IMR-90 (cell line): ENCODE results near the gene ROCK1.

ENCODE experiments used
- MXI1 ChIP-seq: IDR thresholded peaks from 2 replicates; pipeline ENCODE4 v1.6.1; 2012; ENCODE audit warnings: low read depth, mild to moderate bottlenecking, low read length, moderate library complexity, borderline replicate concordance
- TF ChIP-seq, protein P1 (sequence below): conservative IDR thresholded peaks from 2 replicates; pipeline ENCODE4 v1.5.1; 2012; ENCODE audit warnings: mild to moderate bottlenecking, low read depth, low read length, improper control_type of control experiment

DNA sequence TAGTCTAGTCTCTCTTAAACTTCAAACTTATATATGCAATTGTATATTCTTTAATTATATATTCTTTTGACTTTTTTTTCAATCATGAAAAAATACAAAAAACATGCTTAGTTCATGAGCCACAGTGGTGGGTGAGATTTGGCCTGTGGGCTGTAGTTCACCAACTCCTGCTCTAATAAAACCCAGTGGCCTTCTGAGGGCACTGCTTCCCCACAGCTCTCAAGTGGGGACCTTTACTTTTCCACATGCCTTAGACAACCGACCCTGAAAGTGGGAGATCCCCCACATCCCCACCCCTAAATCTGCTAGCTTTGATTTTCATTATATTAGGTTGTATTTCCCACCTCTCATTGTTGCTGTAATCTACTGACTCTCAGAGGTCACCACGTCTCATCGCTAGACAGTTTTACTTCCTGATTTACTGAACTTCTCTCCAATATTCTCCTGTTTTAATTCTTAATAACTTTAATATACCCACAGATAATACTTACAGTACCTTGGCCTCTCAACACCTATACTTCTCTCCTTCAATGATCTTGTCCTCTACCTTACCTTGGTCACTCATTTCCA is 57.3 kb downstream of the ROCK1 start:
- TF ChIP-seq, protein P1, sequence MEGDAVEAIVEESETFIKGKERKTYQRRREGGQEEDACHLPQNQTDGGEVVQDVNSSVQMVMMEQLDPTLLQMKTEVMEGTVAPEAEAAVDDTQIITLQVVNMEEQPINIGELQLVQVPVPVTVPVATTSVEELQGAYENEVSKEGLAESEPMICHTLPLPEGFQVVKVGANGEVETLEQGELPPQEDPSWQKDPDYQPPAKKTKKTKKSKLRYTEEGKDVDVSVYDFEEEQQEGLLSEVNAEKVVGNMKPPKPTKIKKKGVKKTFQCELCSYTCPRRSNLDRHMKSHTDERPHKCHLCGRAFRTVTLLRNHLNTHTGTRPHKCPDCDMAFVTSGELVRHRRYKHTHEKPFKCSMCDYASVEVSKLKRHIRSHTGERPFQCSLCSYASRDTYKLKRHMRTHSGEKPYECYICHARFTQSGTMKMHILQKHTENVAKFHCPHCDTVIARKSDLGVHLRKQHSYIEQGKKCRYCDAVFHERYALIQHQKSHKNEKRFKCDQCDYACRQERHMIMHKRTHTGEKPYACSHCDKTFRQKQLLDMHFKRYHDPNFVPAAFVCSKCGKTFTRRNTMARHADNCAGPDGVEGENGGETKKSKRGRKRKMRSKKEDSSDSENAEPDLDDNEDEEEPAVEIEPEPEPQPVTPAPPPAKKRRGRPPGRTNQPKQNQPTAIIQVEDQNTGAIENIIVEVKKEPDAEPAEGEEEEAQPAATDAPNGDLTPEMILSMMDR: no peak
- no peak for TF ChIP-seq MXI1
